Measurements from ENCODE around the gene THSD4. TPM values are rescaled to one million over a fixed set of nuclear protein-coding genes. Genes with fewer than 3 reads are reported as not detected.

Gene THSD4
- total RNA-seq, 1 experiment from 2014 or later: 65.4 TPM

DNA sequence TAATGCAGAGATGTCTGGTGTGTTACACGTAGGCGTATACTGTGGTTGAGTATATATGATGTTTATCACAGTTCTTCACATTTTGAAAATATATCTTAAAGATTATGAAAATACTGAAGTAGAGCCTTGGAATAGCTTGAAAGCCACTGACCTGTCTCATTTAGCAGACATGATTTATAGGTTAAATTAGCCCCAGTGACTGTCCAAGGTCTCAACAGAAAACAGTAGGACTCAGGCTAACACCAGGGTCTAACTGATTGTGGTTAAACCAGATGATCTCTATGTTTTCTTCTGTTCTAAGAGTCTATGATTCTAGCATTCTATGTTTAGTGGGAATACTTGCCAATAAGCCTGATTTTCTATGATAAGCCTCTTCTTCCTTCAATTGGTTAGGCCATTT lies 528.6 kb downstream of the THSD4 start:
- Histone ChIP-seq H3K4me3 (ENCODE audit: low read depth in 2 of 2, low read length in 2 of 2) (no peak overlapping the region), H3K4me1 (ENCODE audit: control insufficient read depth, insufficient read depth, low read length) (no peaks in the 10 kb centered on the region), H3K9me3 (ENCODE audit: control insufficient read depth, insufficient read depth, low read depth, low read length) (no peaks in the 10 kb centered on the region), H3K27me3 (ENCODE audit: control insufficient read depth, insufficient read depth, low read length) (no peaks in the 10 kb centered on the region), H3K36me3 (ENCODE audit: control insufficient read depth, insufficient read depth, low read length) (no peaks in the 10 kb centered on the region), H3K27ac (ENCODE audit: low read length) (no peak overlapping the region)
- BruUV-seq (replicated peaks): no TSS peak
- no peak for DNase-seq (ENCODE audit: low read depth, low spot score)
- ATAC-seq: no peak
- TF ChIP-seq POLR2AphosphoS5 (IDR thresholded peaks at IDR 0.05; ENCODE audit: low read depth, low read length) (no peak), SIN3A (IDR thresholded peaks at IDR 0.05; ENCODE audit: borderline replicate concordance, insufficient read depth, low read depth, low read length) (no peak), TCF7L2 (IDR thresholded peaks at IDR 0.05; ENCODE audit: low read depth, low read length) (no peak)
- TF ChIP-seq, protein P1, sequence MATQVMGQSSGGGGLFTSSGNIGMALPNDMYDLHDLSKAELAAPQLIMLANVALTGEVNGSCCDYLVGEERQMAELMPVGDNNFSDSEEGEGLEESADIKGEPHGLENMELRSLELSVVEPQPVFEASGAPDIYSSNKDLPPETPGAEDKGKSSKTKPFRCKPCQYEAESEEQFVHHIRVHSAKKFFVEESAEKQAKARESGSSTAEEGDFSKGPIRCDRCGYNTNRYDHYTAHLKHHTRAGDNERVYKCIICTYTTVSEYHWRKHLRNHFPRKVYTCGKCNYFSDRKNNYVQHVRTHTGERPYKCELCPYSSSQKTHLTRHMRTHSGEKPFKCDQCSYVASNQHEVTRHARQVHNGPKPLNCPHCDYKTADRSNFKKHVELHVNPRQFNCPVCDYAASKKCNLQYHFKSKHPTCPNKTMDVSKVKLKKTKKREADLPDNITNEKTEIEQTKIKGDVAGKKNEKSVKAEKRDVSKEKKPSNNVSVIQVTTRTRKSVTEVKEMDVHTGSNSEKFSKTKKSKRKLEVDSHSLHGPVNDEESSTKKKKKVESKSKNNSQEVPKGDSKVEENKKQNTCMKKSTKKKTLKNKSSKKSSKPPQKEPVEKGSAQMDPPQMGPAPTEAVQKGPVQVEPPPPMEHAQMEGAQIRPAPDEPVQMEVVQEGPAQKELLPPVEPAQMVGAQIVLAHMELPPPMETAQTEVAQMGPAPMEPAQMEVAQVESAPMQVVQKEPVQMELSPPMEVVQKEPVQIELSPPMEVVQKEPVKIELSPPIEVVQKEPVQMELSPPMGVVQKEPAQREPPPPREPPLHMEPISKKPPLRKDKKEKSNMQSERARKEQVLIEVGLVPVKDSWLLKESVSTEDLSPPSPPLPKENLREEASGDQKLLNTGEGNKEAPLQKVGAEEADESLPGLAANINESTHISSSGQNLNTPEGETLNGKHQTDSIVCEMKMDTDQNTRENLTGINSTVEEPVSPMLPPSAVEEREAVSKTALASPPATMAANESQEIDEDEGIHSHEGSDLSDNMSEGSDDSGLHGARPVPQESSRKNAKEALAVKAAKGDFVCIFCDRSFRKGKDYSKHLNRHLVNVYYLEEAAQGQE (IDR thresholded peaks at IDR 0.05; ENCODE audit: insufficient read depth in 1 of 2, low read depth in 2 of 2, low read length in 1 of 2): no peak
- TF ChIP-seq, protein P2, sequence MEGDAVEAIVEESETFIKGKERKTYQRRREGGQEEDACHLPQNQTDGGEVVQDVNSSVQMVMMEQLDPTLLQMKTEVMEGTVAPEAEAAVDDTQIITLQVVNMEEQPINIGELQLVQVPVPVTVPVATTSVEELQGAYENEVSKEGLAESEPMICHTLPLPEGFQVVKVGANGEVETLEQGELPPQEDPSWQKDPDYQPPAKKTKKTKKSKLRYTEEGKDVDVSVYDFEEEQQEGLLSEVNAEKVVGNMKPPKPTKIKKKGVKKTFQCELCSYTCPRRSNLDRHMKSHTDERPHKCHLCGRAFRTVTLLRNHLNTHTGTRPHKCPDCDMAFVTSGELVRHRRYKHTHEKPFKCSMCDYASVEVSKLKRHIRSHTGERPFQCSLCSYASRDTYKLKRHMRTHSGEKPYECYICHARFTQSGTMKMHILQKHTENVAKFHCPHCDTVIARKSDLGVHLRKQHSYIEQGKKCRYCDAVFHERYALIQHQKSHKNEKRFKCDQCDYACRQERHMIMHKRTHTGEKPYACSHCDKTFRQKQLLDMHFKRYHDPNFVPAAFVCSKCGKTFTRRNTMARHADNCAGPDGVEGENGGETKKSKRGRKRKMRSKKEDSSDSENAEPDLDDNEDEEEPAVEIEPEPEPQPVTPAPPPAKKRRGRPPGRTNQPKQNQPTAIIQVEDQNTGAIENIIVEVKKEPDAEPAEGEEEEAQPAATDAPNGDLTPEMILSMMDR (IDR thresholded peaks at IDR 0.05): no peak
- intact Hi-C loops (cut with micrococcal nuclease; ENCODE audit: unreplicated experiment) (no loop called here), in situ Hi-C loops (cut with HindIII; ENCODE audit: low pct_unique_long_range_greater_than_20kb, low sequenced_read_pairs) (no loop called here)
- ChIA-PET CTCF (no interaction called here), POLR2A (no interaction called here)

DNA sequence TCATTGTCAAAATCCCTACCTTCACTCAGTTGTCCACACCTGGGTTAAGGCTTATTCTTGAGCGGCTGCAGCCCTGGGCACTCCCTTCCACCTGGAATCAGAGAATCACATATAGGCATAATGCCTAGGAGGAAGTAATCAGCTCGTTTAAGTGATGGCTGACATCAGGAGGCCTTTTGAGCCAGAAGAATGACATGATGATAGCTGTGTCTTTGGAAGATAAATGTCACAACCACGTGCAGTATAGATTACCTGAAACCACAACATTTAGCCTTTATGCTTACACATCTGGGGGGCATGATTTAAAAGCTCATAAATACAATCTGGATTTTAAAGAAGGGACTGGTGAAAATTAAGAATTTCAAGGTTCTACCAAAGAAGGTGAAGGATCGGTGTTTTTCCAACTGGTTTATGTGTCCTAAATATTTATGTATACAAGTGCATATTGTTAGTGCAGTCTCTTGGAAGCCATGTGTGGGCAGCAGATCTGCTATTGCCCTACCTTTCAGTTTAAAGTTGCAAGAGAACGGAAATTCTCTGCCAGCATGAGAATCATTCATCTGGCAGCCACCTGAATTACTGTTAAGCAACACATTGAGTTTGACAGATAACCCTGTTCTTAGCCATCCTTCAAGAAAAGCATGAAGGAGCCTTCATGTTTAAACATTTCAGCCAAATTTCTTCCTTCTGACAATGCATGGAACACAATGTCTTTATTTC lies 531.7 kb downstream of the THSD4 start:
- no peak for TF ChIP-seq POLR2AphosphoS5 (IDR thresholded peaks at IDR 0.05; ENCODE audit: low read depth, low read length)
- no peak for TF ChIP-seq SIN3A (IDR thresholded peaks at IDR 0.05; ENCODE audit: borderline replicate concordance, insufficient read depth, low read depth, low read length)
- TF ChIP-seq, protein P1 (IDR thresholded peaks at IDR 0.05; ENCODE audit: insufficient read depth in 1 of 2, low read depth in 2 of 2, low read length in 1 of 2): no peak
- no peak for TF ChIP-seq TCF7L2 (IDR thresholded peaks at IDR 0.05; ENCODE audit: low read depth, low read length)
- TF ChIP-seq, protein P2 (IDR thresholded peaks at IDR 0.05): no peak
- in situ Hi-C loops (cut with HindIII; ENCODE audit: low pct_unique_long_range_greater_than_20kb, low sequenced_read_pairs): no loop called here
- intact Hi-C loops (cut with micrococcal nuclease; ENCODE audit: unreplicated experiment): no loop called here
- Histone ChIP-seq H3K4me1 (ENCODE audit: control insufficient read depth, insufficient read depth, low read length) (no peaks in the 10 kb centered on the region), H3K36me3 (ENCODE audit: control insufficient read depth, insufficient read depth, low read length) (no peaks in the 10 kb centered on the region), H3K27ac (ENCODE audit: low read length) (no peak overlapping the region), H3K9me3 (ENCODE audit: control insufficient read depth, insufficient read depth, low read depth, low read length) (no peaks in the 10 kb centered on the region), H3K4me3 (ENCODE audit: low read depth in 2 of 2, low read length in 2 of 2) (no peak overlapping the region), H3K27me3 (ENCODE audit: control insufficient read depth, insufficient read depth, low read length) (no peaks in the 10 kb centered on the region)
- no TSS peak for BruUV-seq (replicated peaks)
- ChIA-PET POLR2A (no interaction called here), CTCF (no interaction called here)
- DNase-seq (ENCODE audit: low read depth, low spot score): no peak
- ATAC-seq: no peak
